ENCODE measurements around the gene SLC24A1. TPM values are rescaled to one million over a fixed set of nuclear protein-coding genes. Genes with fewer than 3 reads are reported as not detected.

SLC24A1 gene
- total and polyA plus RNA-seq, 11 donors: 0.74 to 6.3 (median 2.1) TPM

- TF ChIP-seq CTCF (IDR thresholded peaks at IDR 0.05): no peak
- TF ChIP-seq POLR2A (IDR thresholded peaks at IDR 0.05): no peak
- ATAC-seq (no peak), DNase-seq (no peak)
- intact Hi-C loops (cut with DNase I): loop anchor here in 2 of 10 donors (10.0 kb wide), 1 partner anchor 211 kb away; no protein-coding TSS in a partner anchor
- Histone ChIP-seq H3K36me3 (no peaks in the 10 kb centered on the region), H3K9me3 (no peaks in the 10 kb centered on the region), H3K4me1 (peaks cover 0 to 8% (median 0%) of the 10 kb centered on the region in 12 donors), H3K4me3 (no peak overlapping the region), H3K27me3 (no peaks in the 10 kb centered on the region), H3K27ac (no peak overlapping the region)
- 93 to 98% (median 97%) methylated on average over 4 of the region's 4 CpGs for WGBS, 4 donors
Observed at GRCh38 chr15:65644282-65644681, 22.5 kb downstream of the SLC24A1 start.

- H3K27ac ChIP-seq: no peak overlapping the region
- H3K9me3 ChIP-seq: no peaks in the 10 kb centered on the region
- peaks cover 0 to 8% (median 0%) of the 10 kb centered on the region in 12 donors for H3K4me1 ChIP-seq
- no peak for DNase-seq
- ATAC-seq: no peak
- no peak overlapping the region for H3K4me3 ChIP-seq
- 90 to 97% (median 95%) methylated on average over 4 of the region's 4 CpGs for WGBS, 4 donors
- H3K27me3 ChIP-seq: no peaks in the 10 kb centered on the region
- intact Hi-C loops (cut with DNase I): loop anchor here in 2 of 10 donors (10.0 kb wide), 1 partner anchor 209 kb away; no protein-coding TSS in a partner anchor
- TF ChIP-seq CTCF (IDR thresholded peaks at IDR 0.05) (no peak), POLR2A (IDR thresholded peaks at IDR 0.05) (no peak)
- H3K36me3 ChIP-seq: no peaks in the 10 kb centered on the region
Observed at GRCh38 chr15:65645392-65645791, 23.7 kb downstream of the SLC24A1 start.

- intact Hi-C loops (cut with DNase I): loop anchor here in 2 of 10 donors (10.0 kb wide), 1 partner anchor 208 kb away; no protein-coding TSS in a partner anchor
- Histone ChIP-seq H3K4me3 (no peak overlapping the region), H3K27me3 (no peaks in the 10 kb centered on the region), H3K9me3 (no peaks in the 10 kb centered on the region), H3K27ac (no peak overlapping the region), H3K36me3 (peaks cover 0 to 7% (median 0%) of the 10 kb centered on the region in 9 donors), H3K4me1 (peaks cover 0 to 7% (median 0%) of the 10 kb centered on the region in 12 donors)
- TF ChIP-seq POLR2A (IDR thresholded peaks at IDR 0.05) (no peak), CTCF (IDR thresholded peaks at IDR 0.05) (no peak)
- DNase-seq: no peak
- 93 to 95% (median 94%) methylated on average over 4 of the region's 4 CpGs for WGBS, 4 donors
- no peak for ATAC-seq
Observed at GRCh38 chr15:65646486-65646885, 24.7 kb downstream of the SLC24A1 start.

- Histone ChIP-seq H3K27ac (no peak overlapping the region), H3K4me1 (peaks cover 0 to 8% (median 0%) of the 10 kb centered on the region in 12 donors), H3K27me3 (no peaks in the 10 kb centered on the region), H3K4me3 (no peak overlapping the region), H3K36me3 (peaks cover 0 to 44% (median 15%) of the 10 kb centered on the region in 9 donors), H3K9me3 (no peaks in the 10 kb centered on the region)
- TF ChIP-seq CTCF (IDR thresholded peaks at IDR 0.05) (no peak), POLR2A (IDR thresholded peaks at IDR 0.05) (no peak)
- intact Hi-C loops (cut with DNase I): no loop called here
- WGBS, 4 donors: 90 to 93% (median 92%) methylated on average over 12 of the region's 12 CpGs
- DNase-seq (no peak), ATAC-seq (no peak)
Observed at GRCh38 chr15:65650312-65651041, 28.7 kb downstream of the SLC24A1 start.
